ENCODE measurements around the gene GCFC2. TPM values are rescaled to one million over a fixed set of nuclear protein-coding genes. Genes with fewer than 3 reads are reported as not detected.

Gene GCFC2
- total and polyA plus RNA-seq, 2 of the 13 experiments (the other 11 are each of a cell fraction or from before 2014, with no cell fraction given): 26.8 to 49.0 TPM

DNA sequence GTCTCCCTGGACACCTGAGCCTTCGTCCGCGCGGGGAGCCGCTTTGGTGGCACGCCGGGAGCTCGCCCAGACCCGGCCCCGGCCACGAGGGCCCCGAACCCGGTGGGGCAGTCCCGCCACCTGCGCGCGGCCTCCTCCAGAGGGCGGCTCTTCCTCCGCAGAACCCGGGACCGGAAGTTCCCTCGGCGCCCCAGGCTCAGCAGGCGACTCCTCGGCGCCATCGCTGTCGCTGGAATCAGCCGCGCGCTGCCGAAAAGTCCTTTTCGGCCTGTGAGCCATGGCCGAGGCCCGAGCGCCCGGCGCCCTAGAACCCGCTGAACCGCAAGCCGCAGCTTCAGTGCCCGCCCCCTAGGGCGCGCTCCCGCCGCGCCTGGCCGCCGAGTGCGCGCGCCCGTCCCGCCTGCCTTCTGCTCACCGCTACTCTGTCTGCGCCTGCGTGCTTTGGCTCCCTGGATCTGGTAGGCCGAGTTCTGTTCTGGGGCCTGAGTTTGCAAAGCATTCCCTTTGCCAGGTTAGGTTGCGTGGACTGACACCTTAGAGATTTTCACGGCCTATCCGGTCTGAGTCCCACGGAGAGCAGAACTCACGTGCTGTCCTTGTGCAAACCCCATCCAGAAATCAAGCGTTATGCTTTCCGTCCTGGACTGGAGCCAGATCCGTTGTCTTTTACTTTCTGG is at the start of gene GCFC2 (continued):
- TF ChIP-seq MAZ (IDR thresholded peaks at IDR 0.05; ENCODE audit: borderline replicate concordance, low read depth, low read length) (peak; percentile 77; the same call in 1 of the 2 replicates), MAZ (CRISPR knock-in tag; IDR thresholded peaks at IDR 0.05; ENCODE audit: low read depth) (peak; percentile 98), ZNF792 (CRISPR knock-in tag; IDR thresholded peaks at IDR 0.05) (peak; percentile 98), SCMH1 (CRISPR knock-in tag; IDR thresholded peaks at IDR 0.05; ENCODE audit: borderline replicate concordance) (no peak), MNT (IDR thresholded peaks at IDR 0.05) (peak; percentile 7; the same call in 1 of the 2 replicates), ARID3A (IDR thresholded peaks at IDR 0.05; ENCODE audit: low read depth, low read length) (no peak), GABPB1 (CRISPR knock-in tag; IDR thresholded peaks at IDR 0.05) (peak; percentile 97), ATRX (CRISPR knock-in tag; IDR thresholded peaks at IDR 0.05; ENCODE audit: borderline replicate concordance) (no peak), ZNF180 (CRISPR knock-in tag; IDR thresholded peaks at IDR 0.05; ENCODE audit: borderline replicate concordance, low read depth) (peak; percentile 97; the same call in 1 of the 2 replicates), ZNF879 (CRISPR knock-in tag; IDR thresholded peaks at IDR 0.05) (peak; percentile 100), REST (IDR thresholded peaks at IDR 0.05; ENCODE audit: borderline replicate concordance in 1 of 2, low read depth in 1 of 2, low read length in 2 of 2) (peak in 1 of 2 experiments; percentile 68; a peak in 1 of 4 replicates), TFAP4 (IDR thresholded peaks at IDR 0.05; ENCODE audit: borderline replicate concordance, low read depth) (no peak; the same call in 1 of the 2 replicates), ZBTB25 (CRISPR knock-in tag; IDR thresholded peaks at IDR 0.05) (peak; percentile 71; the same call in 1 of the 2 replicates), MATR3 (CRISPR knock-in tag; IDR thresholded peaks at IDR 0.05) (no peak), ZNF780A (CRISPR knock-in tag; IDR thresholded peaks at IDR 0.05) (peak; percentile 98), ZNF703 (CRISPR knock-in tag; IDR thresholded peaks at IDR 0.05; ENCODE audit: borderline replicate concordance) (peak; percentile 99)
- TF ChIP-seq, protein P1, sequence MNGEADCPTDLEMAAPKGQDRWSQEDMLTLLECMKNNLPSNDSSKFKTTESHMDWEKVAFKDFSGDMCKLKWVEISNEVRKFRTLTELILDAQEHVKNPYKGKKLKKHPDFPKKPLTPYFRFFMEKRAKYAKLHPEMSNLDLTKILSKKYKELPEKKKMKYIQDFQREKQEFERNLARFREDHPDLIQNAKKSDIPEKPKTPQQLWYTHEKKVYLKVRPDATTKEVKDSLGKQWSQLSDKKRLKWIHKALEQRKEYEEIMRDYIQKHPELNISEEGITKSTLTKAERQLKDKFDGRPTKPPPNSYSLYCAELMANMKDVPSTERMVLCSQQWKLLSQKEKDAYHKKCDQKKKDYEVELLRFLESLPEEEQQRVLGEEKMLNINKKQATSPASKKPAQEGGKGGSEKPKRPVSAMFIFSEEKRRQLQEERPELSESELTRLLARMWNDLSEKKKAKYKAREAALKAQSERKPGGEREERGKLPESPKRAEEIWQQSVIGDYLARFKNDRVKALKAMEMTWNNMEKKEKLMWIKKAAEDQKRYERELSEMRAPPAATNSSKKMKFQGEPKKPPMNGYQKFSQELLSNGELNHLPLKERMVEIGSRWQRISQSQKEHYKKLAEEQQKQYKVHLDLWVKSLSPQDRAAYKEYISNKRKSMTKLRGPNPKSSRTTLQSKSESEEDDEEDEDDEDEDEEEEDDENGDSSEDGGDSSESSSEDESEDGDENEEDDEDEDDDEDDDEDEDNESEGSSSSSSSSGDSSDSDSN (CRISPR knock-in tag; IDR thresholded peaks at IDR 0.05): peak; percentile 100
